HFFc6 (cell line): ENCODE results near the gene PSME4. TPM values are rescaled to one million over a fixed set of nuclear protein-coding genes. Genes with fewer than 3 reads are reported as not detected.

Source experiments
- DNase-seq: peaks from one replicate; pipeline ENCODE4 v3.0.0-alpha.2; 2018
- H3K27ac Mint-ChIP-seq: 2 replicates; pipeline ENCODE4 v1.8.0; 2020; ENCODE audit warnings: mild to moderate bottlenecking, mixed read lengths
- H3K27me3 Mint-ChIP-seq: 2 replicates; pipeline ENCODE4 v1.8.0; 2021; ENCODE audit warnings: mild to moderate bottlenecking, moderate library complexity, mixed read lengths; ENCODE audit not compliant: insufficient read depth
- H3K36me3 Mint-ChIP-seq: 2 replicates; pipeline ENCODE4 v1.8.0; 2021; ENCODE audit warnings: low read depth, mixed read lengths
- H3K4me1 Mint-ChIP-seq: 2 replicates; pipeline ENCODE4 v1.8.0; 2020; ENCODE audit warnings: low read depth, mixed read lengths
- H3K4me3 Mint-ChIP-seq: 2 replicates; pipeline ENCODE4 v1.8.0; 2020; ENCODE audit warnings: mild to moderate bottlenecking, moderate library complexity, mixed read lengths
- H3K9me3 Mint-ChIP-seq: 2 replicates; pipeline ENCODE4 v1.8.0; 2020; ENCODE audit warnings: mild to moderate bottlenecking, mixed read lengths
- CTCF ChIP-seq: fragments of 200-600 bp; sonication (generic); IDR thresholded peaks from 2 replicates; pipeline ENCODE4 v1.5.0; 2021; ENCODE audit warnings: antibody characterized with exemption, mild to moderate bottlenecking
- total RNA-seq, 6 experiments: library from RNA; stranded (reverse); fragmentation: NEBNext Ultra II Directional; extraction: Animal tissue kit (Norgen Biotek cat#: 25700); gene quantifications; 2 replicates in 1 of 6; 3 replicates in 5 of 6; pipeline ENCODE4 v1.2.3, GENCODE V29; 2021

Gene PSME4
- total RNA-seq, 6 experiments from 2014 or later, result 64.6 to 88.0 (median 75.3) TPM

GRCh38 chr2:53994818-53995808, 24.3 kb upstream of the PSME4 start:
- no peaks in the 10 kb centered on the region; the same call in 1 of the 2 replicates for H3K27me3 Mint-ChIP-seq
- H3K4me1 Mint-ChIP-seq, result no peaks in the 10 kb centered on the region
- H3K9me3 Mint-ChIP-seq, result no peaks in the 10 kb centered on the region
- no peak for TF ChIP-seq CTCF
- DNase-seq, result no peak
- no peak overlapping the region for H3K4me3 Mint-ChIP-seq
- H3K36me3 Mint-ChIP-seq, result peaks cover 14% of the 10 kb centered on the region; the same call in 1 of the 2 replicates
- no peak overlapping the region for H3K27ac Mint-ChIP-seq

DNA sequence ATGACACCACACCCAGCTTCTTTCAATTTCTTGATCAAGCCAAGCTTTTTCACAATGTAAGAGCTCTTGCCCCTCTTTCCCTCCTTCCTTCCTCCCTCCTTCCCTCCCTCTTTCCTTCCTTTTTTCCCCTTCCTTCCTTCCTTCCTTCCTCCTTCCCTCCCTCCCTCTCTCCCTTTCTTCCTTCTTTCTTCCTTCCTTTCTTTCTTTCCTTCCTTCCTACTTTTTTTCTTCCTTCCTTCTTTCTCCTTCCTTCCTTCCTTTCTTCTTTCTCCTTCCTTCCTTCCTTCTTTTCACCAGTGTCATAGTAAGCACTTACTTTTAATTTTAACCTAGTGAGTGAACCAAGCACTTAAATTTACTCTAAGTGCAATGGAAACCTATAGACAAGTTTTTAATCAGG, 21.2 kb upstream of the PSME4 start:
- Mint-ChIP-seq H3K4me1 (peaks cover 18% of the 10 kb centered on the region), H3K27me3 (no peaks in the 10 kb centered on the region; the same call in 1 of the 2 replicates), H3K36me3 (peaks cover 14% of the 10 kb centered on the region; the same call in 1 of the 2 replicates), H3K9me3 (no peaks in the 10 kb centered on the region), H3K4me3 (no peak overlapping the region), H3K27ac (no peak overlapping the region)
- no peak for DNase-seq
- TF ChIP-seq CTCF, result no peak

DNA sequence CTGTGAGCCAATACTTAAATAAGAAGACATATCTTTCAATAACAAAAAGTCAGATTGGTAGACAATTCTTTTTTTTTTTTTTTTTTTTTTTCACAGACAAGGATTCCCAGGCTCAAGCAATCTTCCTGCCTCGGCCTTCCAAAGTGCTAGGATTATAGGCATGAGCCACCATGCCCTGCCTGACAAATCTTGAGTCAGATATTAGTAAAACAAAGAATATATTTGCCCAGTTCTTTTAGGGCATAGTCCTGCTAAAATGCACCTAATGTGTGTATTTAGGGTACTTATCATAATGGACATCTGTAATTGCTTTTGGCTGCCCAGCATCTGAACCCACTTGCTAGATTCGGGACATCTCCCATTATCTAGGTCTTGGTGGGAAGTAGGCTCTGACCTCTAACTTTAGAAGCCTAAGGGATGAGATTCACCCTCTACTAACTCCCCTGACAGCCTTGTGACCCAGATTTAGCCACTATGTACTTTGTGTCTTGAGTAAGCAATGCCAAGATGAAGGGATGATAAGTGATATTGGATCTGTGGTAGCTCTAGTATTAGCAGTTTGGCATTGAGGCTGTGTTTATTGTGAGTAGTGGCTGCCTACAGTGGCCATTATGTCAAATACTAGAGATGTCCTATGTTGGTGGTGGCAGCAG, 18.5 kb upstream of the PSME4 start:
- H3K27ac Mint-ChIP-seq, result no peak overlapping the region
- H3K4me1 Mint-ChIP-seq, result peaks cover 21% of the 10 kb centered on the region
- H3K36me3 Mint-ChIP-seq, result peaks cover 14% of the 10 kb centered on the region; the same call in 1 of the 2 replicates
- H3K27me3 Mint-ChIP-seq, result no peaks in the 10 kb centered on the region; the same call in 1 of the 2 replicates
- TF ChIP-seq CTCF, result no peak
- no peak for DNase-seq
- H3K9me3 Mint-ChIP-seq, result no peaks in the 10 kb centered on the region
- no peak overlapping the region for H3K4me3 Mint-ChIP-seq

- peaks cover 21% of the 10 kb centered on the region for H3K4me1 Mint-ChIP-seq
- H3K27ac Mint-ChIP-seq, result peak overlapping the region; percentile 3; the same call in 1 of the 2 replicates
- DNase-seq, result peak; percentile 48
Measured at GRCh38 chr2:53987336-53987921, 16.6 kb upstream of the PSME4 start.

More at GRCh38 chr2:53987336-53987921, 16.6 kb upstream of the PSME4 start:
- no peaks in the 10 kb centered on the region for H3K27me3 Mint-ChIP-seq
- H3K36me3 Mint-ChIP-seq, result peaks cover 18% of the 10 kb centered on the region; the same call in 1 of the 2 replicates
- no peaks in the 10 kb centered on the region for H3K9me3 Mint-ChIP-seq
- TF ChIP-seq CTCF, result no peak
- no peak overlapping the region for H3K4me3 Mint-ChIP-seq
